H9 (cell line): Measurements from ENCODE around the gene TAS2R10. TPM values are rescaled to one million over a fixed set of nuclear protein-coding genes. Genes with fewer than 3 reads are reported as not detected.

ENCODE experiments used
- DNase-seq: peaks from one replicate; pipeline ENCODE4 v3.0.0-alpha.2; 2017
- H2AFZ ChIP-seq: one replicate; pipeline ENCODE4 v1.6.1; 2013; ENCODE audit warnings: mild to moderate bottlenecking, low read length, control low read depth, moderate library complexity
- H2AK5ac ChIP-seq: 2 replicates; pipeline ENCODE4 v1.6.1; 2013; ENCODE audit warnings: low read length, control low read depth, mixed read lengths; ENCODE audit not compliant: insufficient read length
- H2BK120ac ChIP-seq: one replicate; pipeline ENCODE4 v1.6.1; 2013; ENCODE audit warnings: low read depth, mild to moderate bottlenecking, low read length, control low read depth, inconsistent platforms; ENCODE audit not compliant: poor library complexity, severe bottlenecking
- H2BK12ac ChIP-seq: 2 replicates; pipeline ENCODE4 v1.6.1; 2013; ENCODE audit warnings: low read length, control low read depth, mixed read lengths, low read depth; ENCODE audit not compliant: insufficient read length
- H2BK15ac ChIP-seq: 2 replicates; pipeline ENCODE4 v1.6.1; 2013; ENCODE audit warnings: low read depth, low read length, control low read depth
- H2BK20ac ChIP-seq: one replicate; pipeline ENCODE4 v1.6.1; 2013; ENCODE audit warnings: low read depth, mild to moderate bottlenecking, low read length, control low read depth, inconsistent platforms; ENCODE audit not compliant: poor library complexity, severe bottlenecking
- H2BK5ac ChIP-seq: 2 replicates; pipeline ENCODE4 v1.6.1; 2013; ENCODE audit warnings: low read length, control low read depth, mixed read lengths; ENCODE audit not compliant: insufficient read length
- H3K14ac ChIP-seq: 2 replicates; pipeline ENCODE4 v1.6.1; 2013; ENCODE audit warnings: low read length, control low read depth; ENCODE audit not compliant: insufficient read depth
- H3K18ac ChIP-seq: 2 replicates; pipeline ENCODE4 v1.6.1; 2013; ENCODE audit warnings: low read depth, mild to moderate bottlenecking, mixed read lengths, low read length, control low read depth; ENCODE audit not compliant: insufficient read length
- H3K23ac ChIP-seq: 2 replicates; pipeline ENCODE4 v1.6.1; 2013; ENCODE audit warnings: low read length, control low read depth, mixed read lengths, low read depth; ENCODE audit not compliant: insufficient read length
- H3K23me2 ChIP-seq: 2 replicates; pipeline ENCODE4 v1.6.1; 2013; ENCODE audit warnings: low read depth, mild to moderate bottlenecking, mixed read lengths, low read length, control low read depth; ENCODE audit not compliant: insufficient read length, poor library complexity, severe bottlenecking
- H3K27ac ChIP-seq: 2 replicates; pipeline ENCODE4 v1.5.1; 2013; ENCODE audit warnings: low read length, control low read depth, mixed read lengths, low read depth; ENCODE audit not compliant: insufficient read length
- H3K27me3 ChIP-seq: 2 replicates; pipeline ENCODE4 v1.6.1; 2013; ENCODE audit warnings: low read length, control low read depth, inconsistent platforms; ENCODE audit not compliant: insufficient read depth
- H3K4ac ChIP-seq: 2 replicates; pipeline ENCODE4 v1.6.1; 2013; ENCODE audit warnings: low read depth, mild to moderate bottlenecking, control low read depth, inconsistent platforms, low read length, moderate library complexity
- H3K4me1 ChIP-seq: 2 replicates; pipeline ENCODE4 v1.6.1; 2013; ENCODE audit warnings: low read length, control low read depth, inconsistent platforms; ENCODE audit not compliant: insufficient read depth
- H3K4me2 ChIP-seq: 2 replicates; pipeline ENCODE4 v1.6.1; 2013; ENCODE audit warnings: low read length, control low read depth, mixed read lengths; ENCODE audit not compliant: insufficient read length, insufficient read depth
- H3K56ac ChIP-seq: 2 replicates; pipeline ENCODE4 v1.6.1; 2013; ENCODE audit warnings: low read depth, mild to moderate bottlenecking, mixed read lengths, low read length, control low read depth; ENCODE audit not compliant: insufficient read length
- H3K79me1 ChIP-seq: 2 replicates; pipeline ENCODE4 v1.6.1; 2013; ENCODE audit warnings: low read depth, mild to moderate bottlenecking, moderate library complexity, low read length, control low read depth, inconsistent platforms; ENCODE audit not compliant: insufficient read depth, poor library complexity, severe bottlenecking
- H3K79me2 ChIP-seq: 2 replicates; pipeline ENCODE4 v1.6.1; 2013; ENCODE audit warnings: low read length, control low read depth, inconsistent platforms; ENCODE audit not compliant: insufficient read depth
- H3K9ac ChIP-seq: 2 replicates; pipeline ENCODE4 v1.6.1; 2013; ENCODE audit warnings: low read length, control low read depth, mixed read lengths; ENCODE audit not compliant: insufficient read length; ENCODE audit errors: extremely low read depth
- H3K9me3 ChIP-seq: one replicate; pipeline ENCODE4 v1.6.1; 2013; ENCODE audit warnings: low read depth, low read length, inconsistent platforms; ENCODE audit not compliant: control insufficient read depth
- H3T11ph ChIP-seq: one replicate; pipeline ENCODE4 v1.6.1; 2013; ENCODE audit warnings: mild to moderate bottlenecking, low read length, control low read depth, inconsistent platforms
- H4K20me1 ChIP-seq: one replicate; pipeline ENCODE4 v1.6.1; 2013; ENCODE audit not compliant: control insufficient read depth, insufficient read length, insufficient read depth
- H4K5ac ChIP-seq: 2 replicates; pipeline ENCODE4 v1.6.1; 2013; ENCODE audit warnings: low read depth, mild to moderate bottlenecking, mixed read lengths, low read length, control low read depth; ENCODE audit not compliant: insufficient read length
- H4K8ac ChIP-seq: replicated peaks from 2 replicates; pipeline ENCODE4 v1.6.1; 2013; ENCODE audit warnings: low read length, control low read depth, mixed read lengths, low read depth; ENCODE audit not compliant: insufficient read length
- H4K91ac ChIP-seq: 2 replicates; pipeline ENCODE4 v1.6.1; 2013; ENCODE audit warnings: low read depth, mild to moderate bottlenecking, moderate library complexity, mixed read lengths, low read length, control low read depth; ENCODE audit not compliant: insufficient read length
- H3K27ac Mint-ChIP-seq, 3 experiments: 2 replicates in 2 of 3; 3 replicates in 1 of 3; pipeline ENCODE4 v1.8.0; 2020 to 2021; ENCODE audit warnings: mixed read lengths in 3 of 3, mild to moderate bottlenecking in 1 of 3, moderate library complexity in 1 of 3
- H3K27me3 Mint-ChIP-seq: 2 replicates; pipeline ENCODE4 v1.8.0; 2021; ENCODE audit warnings: low read depth, mild to moderate bottlenecking, moderate library complexity, mixed read lengths
- H3K36me3 Mint-ChIP-seq, 3 experiments: 2 replicates in 2 of 3; 3 replicates in 1 of 3; pipeline ENCODE4 v1.8.0; 2020 to 2021; ENCODE audit warnings: low read depth in 3 of 3, mixed read lengths in 3 of 3; ENCODE audit not compliant: insufficient read depth in 1 of 3
- H3K4me1 Mint-ChIP-seq, 2 experiments: 2 replicates each; pipeline ENCODE4 v1.8.0; 2020; ENCODE audit warnings: mixed read lengths in 2 of 2
- H3K4me3 Mint-ChIP-seq, 2 experiments: 2 replicates in 1 of 2; 3 replicates in 1 of 2; pipeline ENCODE4 v1.8.0; 2020 to 2021; ENCODE audit warnings: mild to moderate bottlenecking in 2 of 2, mixed read lengths in 2 of 2, moderate library complexity in 1 of 2
- H3K9me3 Mint-ChIP-seq, 2 experiments: 2 replicates in 1 of 2; 3 replicates in 1 of 2; pipeline ENCODE4 v1.8.0; 2020; ENCODE audit warnings: mild to moderate bottlenecking in 2 of 2, mixed read lengths in 2 of 2, moderate library complexity in 1 of 2
- WGBS: extraction: QIAGEN DNeasy Blood & Tissue Kit; methylation state at CpG from one replicate; pipeline ENCODE4 v1.1.7; 2013; ENCODE audit warnings: missing lambda C conversion rate, low lambda C conversion rate, mixed read lengths; ENCODE audit not compliant: insufficient read length; ENCODE audit errors: extremely low coverage; 5-methylcytosine and 5-hydroxymethylcytosine counted together
- total RNA-seq: library from RNA; stranded (reverse); gene quantifications from 2 replicates; pipeline ENCODE4 v1.2.1, GENCODE V29; 2021
- TF ChIP-seq, protein P1 (sequence below): fragments of 200-600 bp; sonication (generic); conservative IDR thresholded peaks from 3 replicates; pipeline ENCODE4 v1.8.0; 2021; ENCODE audit warnings: antibody characterized with exemption, mild to moderate bottlenecking

The TAS2R10 gene
- total RNA-seq, 1 experiment from 2014 or later, result 0.22 TPM

DNA sequence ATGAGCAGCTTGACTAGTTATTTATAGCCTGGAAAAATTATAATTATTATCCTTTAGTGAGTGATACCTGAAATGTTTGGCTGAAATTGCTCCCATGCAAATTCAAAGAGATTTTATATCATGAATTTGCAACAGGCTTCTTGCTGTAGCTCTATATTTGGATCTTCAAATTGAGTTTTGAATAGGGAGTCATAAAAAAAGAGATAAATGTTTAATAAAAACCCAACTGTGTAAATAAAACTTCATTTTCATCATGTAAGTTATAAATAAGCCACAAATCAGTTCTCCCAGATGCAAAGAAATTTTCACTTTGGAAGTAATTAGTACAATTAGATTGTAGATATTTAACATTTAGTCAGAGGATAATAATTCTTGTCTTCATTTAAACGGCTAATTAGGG is 19.0 kb downstream of the TAS2R10 start, which contains the start of gene TAS2R8:
Gene TAS2R8, minus strand, starts transcription at position 101 of the 400 bp plus-strand sequence. CDS start 306 bp downstream, outside the sequence.
- Histone ChIP-seq H3K9ac (no peak within 1 kb of the TSS), H3T11ph (no peak within 1 kb of the TSS), H3K9me3 (no peaks in the 10 kb centered on the region), H3K4me1 (no peaks in the 10 kb centered on the region), H2AFZ (no peak within 1 kb of the TSS), H3K4ac (no peak within 1 kb of the TSS), H4K5ac (no peak within 1 kb of the TSS), H2AK5ac (no peak within 1 kb of the TSS), H3K23me2 (no peaks in the 10 kb centered on the region), H2BK120ac (no peak within 1 kb of the TSS), H2BK12ac (no peak within 1 kb of the TSS), H3K23ac (no peak within 1 kb of the TSS), H2BK15ac (no peak within 1 kb of the TSS), H2BK5ac (no peak within 1 kb of the TSS), H3K79me1 (no peaks in the 10 kb centered on the region), H3K79me2 (no peaks in the 10 kb centered on the region), H3K18ac (no peak within 1 kb of the TSS), H3K27ac (no peak within 1 kb of the TSS), H4K91ac (no peak within 1 kb of the TSS), H3K4me2 (no peak within 1 kb of the TSS), H2BK20ac (no peak within 1 kb of the TSS), H3K56ac (no peak within 1 kb of the TSS), H4K20me1 (no peaks in the 10 kb centered on the region), H4K8ac (no peak within 1 kb of the TSS), H3K14ac (no peak within 1 kb of the TSS), H3K27me3 (no peaks in the 10 kb centered on the region)
- H3K36me3 Mint-ChIP-seq, result no peaks in the 10 kb centered on the region
- WGBS, result no CpG with 5 or more reads among the region's 1 CpG
- no peak within 1 kb of the TSS for H3K4me3 Mint-ChIP-seq
- H3K27me3 Mint-ChIP-seq, result no peaks in the 10 kb centered on the region
- no peak within 1 kb of the TSS for H3K27ac Mint-ChIP-seq
- DNase-seq, result no peak
- peaks cover 16 to 24% of the 10 kb centered on the region in 2 experiments for H3K4me1 Mint-ChIP-seq
- TF ChIP-seq, protein P1, sequence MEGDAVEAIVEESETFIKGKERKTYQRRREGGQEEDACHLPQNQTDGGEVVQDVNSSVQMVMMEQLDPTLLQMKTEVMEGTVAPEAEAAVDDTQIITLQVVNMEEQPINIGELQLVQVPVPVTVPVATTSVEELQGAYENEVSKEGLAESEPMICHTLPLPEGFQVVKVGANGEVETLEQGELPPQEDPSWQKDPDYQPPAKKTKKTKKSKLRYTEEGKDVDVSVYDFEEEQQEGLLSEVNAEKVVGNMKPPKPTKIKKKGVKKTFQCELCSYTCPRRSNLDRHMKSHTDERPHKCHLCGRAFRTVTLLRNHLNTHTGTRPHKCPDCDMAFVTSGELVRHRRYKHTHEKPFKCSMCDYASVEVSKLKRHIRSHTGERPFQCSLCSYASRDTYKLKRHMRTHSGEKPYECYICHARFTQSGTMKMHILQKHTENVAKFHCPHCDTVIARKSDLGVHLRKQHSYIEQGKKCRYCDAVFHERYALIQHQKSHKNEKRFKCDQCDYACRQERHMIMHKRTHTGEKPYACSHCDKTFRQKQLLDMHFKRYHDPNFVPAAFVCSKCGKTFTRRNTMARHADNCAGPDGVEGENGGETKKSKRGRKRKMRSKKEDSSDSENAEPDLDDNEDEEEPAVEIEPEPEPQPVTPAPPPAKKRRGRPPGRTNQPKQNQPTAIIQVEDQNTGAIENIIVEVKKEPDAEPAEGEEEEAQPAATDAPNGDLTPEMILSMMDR, result no peak
- H3K9me3 Mint-ChIP-seq, result no peaks in the 10 kb centered on the region
